Fibroblast of mammary gland (primary cell): ENCODE measurements around the gene TOR3A.

ENCODE experiments used
- DNase-seq: peaks from one replicate; pipeline ENCODE4 v3.0.0-alpha.2; 2010; ENCODE audit warnings: low read depth
- H3K4me3 ChIP-seq: 2 replicates; pipeline ENCODE4 v1.5.1; 2011; ENCODE audit warnings: low read depth, mild to moderate bottlenecking, low read length, moderate library complexity; ENCODE audit not compliant: control insufficient read depth
- TF ChIP-seq, protein P1 (sequence below): conservative IDR thresholded peaks from 2 replicates; pipeline ENCODE4 v1.5.1; 2011; ENCODE audit warnings: low read depth, low read length, inconsistent platforms; ENCODE audit not compliant: control insufficient read depth, insufficient read depth

The TOR3A gene

DNA sequence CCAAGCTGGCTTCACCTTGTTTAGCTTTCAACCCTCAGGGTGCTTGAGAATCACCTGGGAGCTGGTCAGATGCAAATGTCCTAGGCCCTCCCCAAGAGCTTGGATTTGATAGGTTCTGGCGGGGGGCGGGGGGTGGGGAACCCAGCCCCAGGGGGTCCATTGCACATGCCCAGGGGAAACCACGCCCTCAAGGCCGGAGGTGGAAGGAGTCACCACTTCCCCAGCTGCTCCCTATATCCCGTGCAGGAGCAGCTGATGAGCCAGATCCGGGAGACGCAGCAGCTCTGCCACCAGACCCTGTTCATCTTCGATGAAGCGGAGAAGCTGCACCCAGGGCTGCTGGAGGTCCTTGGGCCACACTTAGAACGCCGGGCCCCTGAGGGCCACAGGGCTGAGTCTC lies 5.8 kb downstream of the TOR3A start:
- TF ChIP-seq, protein P1, sequence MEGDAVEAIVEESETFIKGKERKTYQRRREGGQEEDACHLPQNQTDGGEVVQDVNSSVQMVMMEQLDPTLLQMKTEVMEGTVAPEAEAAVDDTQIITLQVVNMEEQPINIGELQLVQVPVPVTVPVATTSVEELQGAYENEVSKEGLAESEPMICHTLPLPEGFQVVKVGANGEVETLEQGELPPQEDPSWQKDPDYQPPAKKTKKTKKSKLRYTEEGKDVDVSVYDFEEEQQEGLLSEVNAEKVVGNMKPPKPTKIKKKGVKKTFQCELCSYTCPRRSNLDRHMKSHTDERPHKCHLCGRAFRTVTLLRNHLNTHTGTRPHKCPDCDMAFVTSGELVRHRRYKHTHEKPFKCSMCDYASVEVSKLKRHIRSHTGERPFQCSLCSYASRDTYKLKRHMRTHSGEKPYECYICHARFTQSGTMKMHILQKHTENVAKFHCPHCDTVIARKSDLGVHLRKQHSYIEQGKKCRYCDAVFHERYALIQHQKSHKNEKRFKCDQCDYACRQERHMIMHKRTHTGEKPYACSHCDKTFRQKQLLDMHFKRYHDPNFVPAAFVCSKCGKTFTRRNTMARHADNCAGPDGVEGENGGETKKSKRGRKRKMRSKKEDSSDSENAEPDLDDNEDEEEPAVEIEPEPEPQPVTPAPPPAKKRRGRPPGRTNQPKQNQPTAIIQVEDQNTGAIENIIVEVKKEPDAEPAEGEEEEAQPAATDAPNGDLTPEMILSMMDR, result no peak
- DNase-seq, result no peak
- H3K4me3 ChIP-seq, result no peak overlapping the region

DNA sequence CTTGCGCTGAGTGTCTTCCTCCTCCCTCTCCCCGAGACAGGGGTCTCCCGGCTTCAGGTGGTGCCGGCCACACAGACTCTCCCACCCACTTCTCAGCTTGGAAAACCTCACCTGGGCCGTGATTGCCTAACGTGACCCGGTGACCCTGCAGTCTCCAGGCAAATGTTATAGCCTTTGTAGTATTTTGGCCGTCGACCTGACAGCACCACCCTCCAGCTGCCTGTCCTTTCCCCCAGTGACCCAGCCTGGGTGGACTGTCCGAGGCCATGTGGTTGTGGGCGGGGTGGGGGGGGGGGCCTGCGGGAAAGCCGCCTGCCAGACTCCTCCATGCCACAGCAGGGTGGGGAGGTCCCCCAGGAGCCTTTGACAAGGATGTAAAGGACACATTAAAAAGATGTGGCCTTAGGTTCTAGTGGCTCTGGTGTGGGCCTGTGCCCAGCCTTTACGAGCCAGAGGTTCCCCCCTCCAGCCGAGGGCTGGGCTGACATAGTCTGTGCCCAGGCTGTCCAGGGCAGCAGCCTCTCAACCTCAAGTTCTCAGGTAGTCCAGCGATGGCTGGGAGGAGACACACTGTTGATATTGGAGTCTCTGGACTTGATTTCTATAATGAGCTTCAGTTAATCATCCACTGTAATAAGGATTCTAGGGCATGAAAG lies 8.1 kb downstream of the TOR3A start:
- H3K4me3 ChIP-seq, result no peak overlapping the region
- no peak for DNase-seq
- TF ChIP-seq, protein P1, result no peak

DNA sequence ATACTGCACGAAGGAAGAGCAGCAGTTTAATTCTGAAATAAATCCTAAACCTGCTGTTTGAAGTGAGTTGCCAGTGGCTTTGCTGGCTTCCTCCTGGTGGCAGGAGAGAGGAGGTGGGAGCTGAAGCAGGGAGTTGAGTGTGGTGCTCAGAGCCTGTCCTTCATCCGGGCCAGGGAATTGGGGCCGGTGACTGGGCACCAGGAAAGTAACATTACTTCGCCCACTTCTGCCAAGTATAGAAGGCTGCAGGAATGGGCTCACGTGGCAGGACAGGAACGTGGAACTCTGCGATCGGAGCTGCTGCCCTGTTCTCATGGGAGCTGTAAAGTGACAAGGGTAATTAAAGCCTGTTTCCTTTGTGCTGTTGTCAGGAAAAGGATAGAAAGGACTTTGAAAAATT lies 8.7 kb downstream of the TOR3A start:
- no peak for DNase-seq
- TF ChIP-seq, protein P1, result peak; percentile 17
- no peak overlapping the region for H3K4me3 ChIP-seq

DNA sequence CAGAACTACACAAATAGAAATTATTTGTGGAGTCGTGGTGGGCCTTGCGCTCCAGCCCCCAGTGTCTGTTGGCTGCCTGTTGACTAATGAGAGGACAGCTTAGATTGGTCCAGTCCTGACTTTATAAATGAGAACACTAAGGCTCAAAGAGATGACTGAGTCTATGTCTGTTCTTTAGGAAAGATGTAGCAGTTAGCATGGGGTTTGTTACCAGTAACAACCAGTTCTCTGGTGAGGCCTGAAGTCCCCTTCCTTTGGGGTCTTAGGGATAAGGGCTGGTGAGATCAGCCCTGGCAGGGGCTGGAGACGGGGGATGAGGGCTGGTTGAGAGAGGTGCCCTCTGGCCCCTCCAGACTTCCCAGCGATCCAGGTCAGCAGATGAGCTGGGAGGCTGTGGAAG lies 9.1 kb downstream of the TOR3A start:
- TF ChIP-seq, protein P1, result no peak
- no peak overlapping the region for H3K4me3 ChIP-seq
- no peak for DNase-seq

DNA sequence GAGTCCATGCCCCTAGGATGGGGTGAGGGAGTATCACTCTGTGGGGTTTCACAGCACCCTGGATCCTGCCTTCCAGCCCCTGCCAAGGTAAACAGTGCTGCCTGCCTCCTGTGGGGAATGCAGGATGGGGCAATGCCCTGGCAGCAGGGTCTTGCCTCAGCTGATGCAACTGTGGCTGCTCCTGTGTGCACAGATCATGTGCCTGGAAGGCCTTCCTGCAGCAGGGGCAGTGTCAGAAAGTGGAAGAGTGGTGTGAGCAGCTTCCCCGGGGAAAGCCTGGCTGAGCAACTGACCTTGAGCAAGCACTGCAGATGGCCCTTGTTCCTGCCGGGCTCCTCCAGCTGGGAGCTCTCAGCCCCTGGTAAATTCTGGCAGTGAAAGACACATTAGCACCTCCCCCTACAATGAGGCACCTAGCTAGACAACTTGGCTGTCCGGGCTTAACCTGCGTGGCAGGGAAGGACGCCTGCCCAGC lies 9.9 kb downstream of the TOR3A start:
- DNase-seq, result peak; percentile 70
- H3K4me3 ChIP-seq, result no peak overlapping the region
- TF ChIP-seq, protein P1, result no peak

DNA sequence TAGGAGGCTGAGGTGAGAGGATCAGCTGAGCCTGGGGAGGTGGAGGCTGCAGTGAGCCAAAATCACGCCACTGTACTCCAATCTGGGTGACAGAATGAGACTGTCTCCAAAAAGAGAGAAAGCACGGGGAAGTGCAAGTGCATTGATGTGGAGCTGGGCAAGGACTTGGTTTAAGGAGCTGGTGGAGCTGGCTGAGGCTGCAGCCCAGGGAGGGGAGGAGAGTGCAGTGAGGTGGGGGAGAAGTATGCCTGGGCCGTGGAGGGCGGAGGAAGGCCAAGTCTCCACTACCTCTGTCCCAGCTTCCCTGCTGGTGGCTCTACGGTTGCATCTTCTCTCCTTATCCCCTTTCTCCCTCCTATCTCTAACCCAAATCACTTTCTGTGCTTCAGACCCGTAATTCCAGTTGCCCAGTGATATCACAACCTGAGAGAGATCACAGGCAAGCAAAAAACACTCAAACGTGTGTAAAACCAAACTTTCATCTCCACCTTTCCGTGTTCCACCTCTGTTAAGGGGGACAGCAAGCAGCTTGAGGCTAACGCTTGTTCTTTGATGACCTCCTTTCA lies 11.1 kb downstream of the TOR3A start:
- no peak overlapping the region for H3K4me3 ChIP-seq
- TF ChIP-seq, protein P1, result no peak
- no peak for DNase-seq
